Type B pancreatic cell (in vitro differentiated cells): ENCODE measurements around the gene SNRNP25. TPM values are rescaled to one million over a fixed set of nuclear protein-coding genes. Genes with fewer than 3 reads are reported as not detected.

ENCODE experiments used
- DNase-seq: peaks from one replicate; pipeline ENCODE4 v3.0.0; 2021; ENCODE audit warnings: mixed read lengths; ENCODE audit not compliant: unreplicated experiment; ENCODE audit errors: extremely low spot score
- H3K27ac Mint-ChIP-seq: 2 replicates; pipeline ENCODE4 v1.8.0; 2021; ENCODE audit warnings: mild to moderate bottlenecking, mixed read lengths
- H3K27me3 Mint-ChIP-seq: 2 replicates; pipeline ENCODE4 v1.8.0; 2021; ENCODE audit warnings: mixed read lengths
- H3K36me3 Mint-ChIP-seq: 2 replicates; pipeline ENCODE4 v1.8.0; 2021; ENCODE audit warnings: mixed read lengths
- H3K4me1 Mint-ChIP-seq: one replicate; pipeline ENCODE4 v1.8.0; 2021; ENCODE audit warnings: mixed read lengths; ENCODE audit not compliant: unreplicated experiment
- H3K4me3 Mint-ChIP-seq: 2 replicates; pipeline ENCODE4 v1.8.0; 2021; ENCODE audit warnings: mild to moderate bottlenecking, mixed read lengths
- H3K9me3 Mint-ChIP-seq: 2 replicates; pipeline ENCODE4 v1.8.0; 2021; ENCODE audit warnings: mixed read lengths
- microRNA-seq: library from miRNA; unstranded; fragments of <30 nt; microRNA quantifications from one replicate; pipeline ENCODE4, GENCODE V29; 2020
- total RNA-seq: library from RNA; stranded (reverse); gene quantifications from 2 replicates; pipeline ENCODE4 v1.2.1, GENCODE V29; 2021; ENCODE audit warnings: low replicate concordance
- TF ChIP-seq, protein P1 (sequence below): fragments of 200-600 bp; sonication (generic); conservative IDR thresholded peaks from 2 replicates; pipeline ENCODE4 v1.5.0; 2021; ENCODE audit warnings: antibody characterized with exemption, mild to moderate bottlenecking

Gene SNRNP25
- total RNA-seq, 1 donor from 2014 or later: 48.7 TPM

- H3K9me3 Mint-ChIP-seq: no peaks in the 10 kb centered on the region
- peaks cover 4% of the 10 kb centered on the region for H3K4me1 Mint-ChIP-seq
- H3K36me3 Mint-ChIP-seq: peaks cover 4% of the 10 kb centered on the region
- no peak overlapping the region for H3K27ac Mint-ChIP-seq
- no peak overlapping the region for H3K4me3 Mint-ChIP-seq
- DNase-seq: no peak
- TF ChIP-seq, protein P1, sequence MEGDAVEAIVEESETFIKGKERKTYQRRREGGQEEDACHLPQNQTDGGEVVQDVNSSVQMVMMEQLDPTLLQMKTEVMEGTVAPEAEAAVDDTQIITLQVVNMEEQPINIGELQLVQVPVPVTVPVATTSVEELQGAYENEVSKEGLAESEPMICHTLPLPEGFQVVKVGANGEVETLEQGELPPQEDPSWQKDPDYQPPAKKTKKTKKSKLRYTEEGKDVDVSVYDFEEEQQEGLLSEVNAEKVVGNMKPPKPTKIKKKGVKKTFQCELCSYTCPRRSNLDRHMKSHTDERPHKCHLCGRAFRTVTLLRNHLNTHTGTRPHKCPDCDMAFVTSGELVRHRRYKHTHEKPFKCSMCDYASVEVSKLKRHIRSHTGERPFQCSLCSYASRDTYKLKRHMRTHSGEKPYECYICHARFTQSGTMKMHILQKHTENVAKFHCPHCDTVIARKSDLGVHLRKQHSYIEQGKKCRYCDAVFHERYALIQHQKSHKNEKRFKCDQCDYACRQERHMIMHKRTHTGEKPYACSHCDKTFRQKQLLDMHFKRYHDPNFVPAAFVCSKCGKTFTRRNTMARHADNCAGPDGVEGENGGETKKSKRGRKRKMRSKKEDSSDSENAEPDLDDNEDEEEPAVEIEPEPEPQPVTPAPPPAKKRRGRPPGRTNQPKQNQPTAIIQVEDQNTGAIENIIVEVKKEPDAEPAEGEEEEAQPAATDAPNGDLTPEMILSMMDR: no peak
- H3K27me3 Mint-ChIP-seq: no peaks in the 10 kb centered on the region
Observed at GRCh38 chr16:104928-105327, 51.3 kb downstream of the SNRNP25 start.

DNA sequence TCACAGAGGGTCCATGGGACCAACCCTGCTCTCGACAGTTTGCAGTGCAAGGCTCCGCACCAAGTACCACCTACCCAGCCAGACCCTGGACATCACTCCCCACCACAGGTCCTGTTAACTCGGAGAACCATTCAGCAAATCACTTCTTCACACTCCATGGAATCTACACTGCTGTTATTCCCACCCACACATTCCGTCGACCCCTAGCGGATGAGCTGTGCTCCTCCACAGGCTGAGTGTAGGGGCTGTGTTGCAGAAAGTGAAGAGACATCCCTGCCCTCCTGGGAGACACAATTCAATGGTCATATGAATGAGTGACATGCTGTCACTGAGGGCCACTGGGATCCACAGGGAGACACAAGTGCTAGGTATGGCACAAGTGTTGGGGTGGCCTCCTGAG lies 51.9 kb downstream of the SNRNP25 start:
- no peaks in the 10 kb centered on the region for H3K9me3 Mint-ChIP-seq
- DNase-seq: no peak
- no peak overlapping the region for H3K4me3 Mint-ChIP-seq
- H3K27ac Mint-ChIP-seq: no peak overlapping the region
- TF ChIP-seq, protein P1: no peak
- peaks cover 4% of the 10 kb centered on the region for H3K4me1 Mint-ChIP-seq
- H3K27me3 Mint-ChIP-seq: no peaks in the 10 kb centered on the region
- peaks cover 4% of the 10 kb centered on the region for H3K36me3 Mint-ChIP-seq

DNA sequence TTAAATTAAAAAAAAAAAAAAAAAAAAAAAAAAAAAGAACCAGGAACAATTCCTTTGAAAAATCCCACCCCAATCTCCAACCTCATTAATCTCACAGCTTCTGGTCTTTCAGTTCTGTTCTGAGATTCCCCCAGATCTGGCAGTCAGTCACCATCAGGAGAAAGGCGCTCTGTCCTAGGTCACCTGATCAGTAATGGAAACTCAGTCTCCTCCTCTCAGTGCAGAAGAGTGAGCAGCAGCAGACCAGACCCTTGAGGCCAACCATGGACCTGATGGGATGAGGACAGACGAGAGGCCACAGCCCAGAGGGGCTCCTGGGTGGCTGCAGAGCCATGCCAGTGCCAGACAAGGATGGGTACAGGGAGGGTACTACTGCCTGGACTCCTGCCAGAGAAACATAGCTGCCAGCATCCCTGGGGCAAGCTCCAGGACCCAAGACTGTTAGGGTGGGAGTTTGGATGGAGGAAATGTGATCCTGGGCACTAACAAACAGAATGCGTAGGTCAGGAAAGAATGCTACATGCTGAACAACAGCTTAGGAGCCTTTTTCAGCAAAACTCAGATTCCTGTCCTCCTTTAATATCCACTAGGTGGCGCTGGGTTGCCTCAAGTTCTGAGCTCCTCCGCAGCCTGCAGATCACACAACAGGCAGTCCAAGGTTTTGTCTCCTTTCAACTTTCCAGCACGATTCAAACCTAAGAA lies 53.1 kb downstream of the SNRNP25 start:
- H3K4me1 Mint-ChIP-seq: peaks cover 4% of the 10 kb centered on the region
- H3K9me3 Mint-ChIP-seq: no peaks in the 10 kb centered on the region
- H3K36me3 Mint-ChIP-seq: peaks cover 4% of the 10 kb centered on the region
- no peak overlapping the region for H3K4me3 Mint-ChIP-seq
- H3K27me3 Mint-ChIP-seq: no peaks in the 10 kb centered on the region
- no peak overlapping the region for H3K27ac Mint-ChIP-seq
- DNase-seq: no peak
- TF ChIP-seq, protein P1: peak; percentile 88

Small RNAs within 50 kb of the gene (microRNA-seq; reads per million reads assigned to microRNA genes)
- not detected for gene MIR6859-4

Other genes with a start within 250 kb of the SNRNP25 start
- 12.6 and 17.6 TPM in 2 replicates for gene POLR3K, start 220 bp upstream of the SNRNP25 start, total RNA-seq
- 25.3 and 27.3 TPM in 2 replicates for gene RHBDF1, start 18.8 kb downstream of the SNRNP25 start, total RNA-seq
- gene MPG, start 24.4 kb downstream of the SNRNP25 start, total RNA-seq: 38.0 and 40.0 TPM in 2 replicates
- 37.9 and 38.7 TPM in 2 replicates for gene NPRL3, start 84.8 kb downstream of the SNRNP25 start, total RNA-seq
- not detected in 2 replicates for gene HBZ, start 98.8 kb downstream of the SNRNP25 start, total RNA-seq
- gene HBM, start 112.2 kb downstream of the SNRNP25 start, total RNA-seq: not detected in 2 replicates
- not detected in 2 replicates for gene HBA2, start 119.0 kb downstream of the SNRNP25 start, total RNA-seq
- gene HBA1, start 122.9 kb downstream of the SNRNP25 start, total RNA-seq: not detected in 2 replicates
- gene HBQ1, start 126.6 kb downstream of the SNRNP25 start, total RNA-seq: 1.1 and 1.5 TPM in 2 replicates
- 95.3 and 154 TPM in 2 replicates for gene LUC7L, start 175.6 kb downstream of the SNRNP25 start, total RNA-seq
- gene FAM234A, start 181.0 kb downstream of the SNRNP25 start, total RNA-seq: 125 and 143 TPM in 2 replicates
- gene RGS11, start 222.1 kb downstream of the SNRNP25 start, total RNA-seq: 6.6 and 8.8 TPM in 2 replicates
- 2.5 and 5.0 TPM in 2 replicates for gene ARHGDIG, start 226.8 kb downstream of the SNRNP25 start, total RNA-seq
- 1.0 and 1.6 TPM in 2 replicates for gene PDIA2, start 229.3 kb downstream of the SNRNP25 start, total RNA-seq